DND-41 (cell line): ENCODE results near the gene ABCB8.

Source experiments
- ATAC-seq: fragments of 200-7000 bp; cut with Tn5 transposase; 3 replicates; pipeline ENCODE4 v1.9.1; 2021; ENCODE audit warnings: low read depth; ENCODE audit not compliant: insufficient read depth
- DNase-seq: peaks from one replicate; pipeline ENCODE4 v3.0.0-alpha.2; 2020
- H2AFZ ChIP-seq: 2 replicates; pipeline ENCODE4 v1.6.0; 2012; ENCODE audit warnings: low read depth, low read length
- H3K27ac ChIP-seq: 2 replicates; pipeline ENCODE4 v1.5.1; 2012; ENCODE audit warnings: low read length, inconsistent platforms
- H3K27me3 ChIP-seq: fragments of 200-600 bp; sonication (generic); 2 replicates; pipeline ENCODE4 v1.6.0; 2012; ENCODE audit warnings: low read length, mild to moderate bottlenecking, inconsistent platforms; ENCODE audit not compliant: insufficient read depth, poor library complexity
- H3K36me3 ChIP-seq: 2 replicates; pipeline ENCODE4 v1.5.1; 2012; ENCODE audit warnings: low read length, inconsistent platforms; ENCODE audit not compliant: insufficient read depth
- H3K4me1 ChIP-seq: 2 replicates; pipeline ENCODE4 v1.5.1; 2012; ENCODE audit warnings: mild to moderate bottlenecking, low read length; ENCODE audit not compliant: insufficient read depth
- H3K4me2 ChIP-seq: 2 replicates; pipeline ENCODE4 v1.6.0; 2012; ENCODE audit warnings: mild to moderate bottlenecking, moderate library complexity, low read length, inconsistent platforms; ENCODE audit not compliant: insufficient read depth
- H3K4me3 ChIP-seq, 2 experiments: fragments of 200-600 bp in 1 of 2; shearing (Covaris generic) in 1 of 2; 2 replicates each; pipeline ENCODE4 v1.5.1; 2012 to 2016; ENCODE audit warnings: inconsistent platforms in 2 of 2, low read length in 2 of 2, mild to moderate bottlenecking in 2 of 2, low read depth in 1 of 2, moderate library complexity in 1 of 2
- H3K79me2 ChIP-seq: 2 replicates; pipeline ENCODE4 v1.6.0; 2012; ENCODE audit warnings: low read length, inconsistent platforms; ENCODE audit not compliant: insufficient read depth
- H3K9ac ChIP-seq: 2 replicates; pipeline ENCODE4 v1.6.0; 2012; ENCODE audit warnings: low read depth, mild to moderate bottlenecking, inconsistent platforms, low read length, moderate library complexity
- H3K9me3 ChIP-seq: 2 replicates; pipeline ENCODE4 v1.5.1; 2012; ENCODE audit warnings: low read length, moderate library complexity, mild to moderate bottlenecking, inconsistent platforms; ENCODE audit not compliant: insufficient read depth, severe bottlenecking
- H4K20me1 ChIP-seq: 2 replicates; pipeline ENCODE4 v1.6.0; 2012; ENCODE audit warnings: low read length; ENCODE audit not compliant: insufficient read depth
- EZH2 ChIP-seq: IDR thresholded peaks from 3 replicates; pipeline ENCODE4 v1.6.1; 2012; ENCODE audit warnings: borderline replicate concordance, low read depth, mild to moderate bottlenecking, moderate library complexity, low read length, inconsistent platforms; ENCODE audit not compliant: severe bottlenecking
- TF ChIP-seq, protein P1 (sequence below): IDR thresholded peaks from 2 replicates; pipeline ENCODE4 v1.5.1; 2012; ENCODE audit warnings: borderline replicate concordance, low read length, moderate library complexity, mild to moderate bottlenecking; ENCODE audit not compliant: poor library complexity, severe bottlenecking; ENCODE audit errors: extremely low read depth

ABCB8 gene

DNA sequence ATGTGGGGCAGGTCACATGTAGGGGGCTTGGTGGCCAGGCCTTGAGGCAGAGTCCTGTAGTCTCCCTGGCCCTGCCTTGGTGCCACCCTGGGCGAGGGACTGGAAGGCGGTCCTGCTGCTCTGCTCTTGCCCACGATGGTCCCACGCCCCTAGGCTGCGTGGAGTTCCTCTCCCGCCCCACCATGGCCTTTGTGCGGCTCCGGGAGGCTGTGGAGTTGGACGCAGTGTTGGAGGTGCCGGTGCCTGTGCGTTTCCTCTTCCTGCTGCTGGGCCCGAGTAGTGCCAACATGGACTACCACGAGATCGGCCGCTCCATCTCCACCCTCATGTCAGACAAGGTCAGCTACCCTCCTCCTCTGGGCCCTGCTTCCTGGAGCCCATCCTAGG, 42.3 kb downstream of the ABCB8 start:
- no peaks in the 10 kb centered on the region for H3K9me3 ChIP-seq
- no peak overlapping the region for H3K4me3 ChIP-seq
- DNase-seq: no peak
- H3K27ac ChIP-seq: no peak overlapping the region
- no peaks in the 10 kb centered on the region for H4K20me1 ChIP-seq
- TF ChIP-seq, protein P1, sequence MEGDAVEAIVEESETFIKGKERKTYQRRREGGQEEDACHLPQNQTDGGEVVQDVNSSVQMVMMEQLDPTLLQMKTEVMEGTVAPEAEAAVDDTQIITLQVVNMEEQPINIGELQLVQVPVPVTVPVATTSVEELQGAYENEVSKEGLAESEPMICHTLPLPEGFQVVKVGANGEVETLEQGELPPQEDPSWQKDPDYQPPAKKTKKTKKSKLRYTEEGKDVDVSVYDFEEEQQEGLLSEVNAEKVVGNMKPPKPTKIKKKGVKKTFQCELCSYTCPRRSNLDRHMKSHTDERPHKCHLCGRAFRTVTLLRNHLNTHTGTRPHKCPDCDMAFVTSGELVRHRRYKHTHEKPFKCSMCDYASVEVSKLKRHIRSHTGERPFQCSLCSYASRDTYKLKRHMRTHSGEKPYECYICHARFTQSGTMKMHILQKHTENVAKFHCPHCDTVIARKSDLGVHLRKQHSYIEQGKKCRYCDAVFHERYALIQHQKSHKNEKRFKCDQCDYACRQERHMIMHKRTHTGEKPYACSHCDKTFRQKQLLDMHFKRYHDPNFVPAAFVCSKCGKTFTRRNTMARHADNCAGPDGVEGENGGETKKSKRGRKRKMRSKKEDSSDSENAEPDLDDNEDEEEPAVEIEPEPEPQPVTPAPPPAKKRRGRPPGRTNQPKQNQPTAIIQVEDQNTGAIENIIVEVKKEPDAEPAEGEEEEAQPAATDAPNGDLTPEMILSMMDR: no peak
- no peak for TF ChIP-seq EZH2
- no peaks in the 10 kb centered on the region for H3K79me2 ChIP-seq
- no peak overlapping the region for H3K4me2 ChIP-seq
- H3K4me1 ChIP-seq: no peaks in the 10 kb centered on the region
- H3K27me3 ChIP-seq: no peaks in the 10 kb centered on the region
- H3K36me3 ChIP-seq: peaks cover 88% of the 10 kb centered on the region
- no peak overlapping the region for H3K9ac ChIP-seq
- H2AFZ ChIP-seq: no peak overlapping the region
- ATAC-seq: no peak

- Histone ChIP-seq H3K4me3 (no peak overlapping the region), H3K4me1 (no peaks in the 10 kb centered on the region), H3K9ac (no peak overlapping the region), H2AFZ (no peak overlapping the region), H3K36me3 (peaks cover 88% of the 10 kb centered on the region), H3K79me2 (no peaks in the 10 kb centered on the region), H3K27me3 (no peaks in the 10 kb centered on the region), H3K27ac (no peak overlapping the region), H4K20me1 (peaks cover 5% of the 10 kb centered on the region; the same call in 1 of the 2 replicates), H3K9me3 (no peaks in the 10 kb centered on the region), H3K4me2 (no peak overlapping the region)
- DNase-seq: no peak
- no peak for ATAC-seq
- TF ChIP-seq, protein P1: no peak
- no peak for TF ChIP-seq EZH2
Measured at GRCh38 chr7:151071032-151071866, 43.0 kb downstream of the ABCB8 start.

GRCh38 chr7:151073990-151074389, 45.7 kb downstream of the ABCB8 start:
- peaks cover 31% of the 10 kb centered on the region for H4K20me1 ChIP-seq
- H3K4me2 ChIP-seq: no peak overlapping the region
- no peaks in the 10 kb centered on the region for H3K27me3 ChIP-seq
- peaks cover 14% of the 10 kb centered on the region for H3K4me1 ChIP-seq
- no peak overlapping the region for H2AFZ ChIP-seq
- no peak overlapping the region for H3K27ac ChIP-seq
- H3K9ac ChIP-seq: no peak overlapping the region
- H3K79me2 ChIP-seq: peaks cover 9% of the 10 kb centered on the region
- TF ChIP-seq EZH2: no peak
- TF ChIP-seq, protein P1: no peak
- ATAC-seq (no peak), DNase-seq (no peak)
- no peaks in the 10 kb centered on the region for H3K9me3 ChIP-seq
- peaks cover 89% of the 10 kb centered on the region for H3K36me3 ChIP-seq
- no peak overlapping the region for H3K4me3 ChIP-seq
